Hepatocyte (in vitro differentiated cells): Measurements from ENCODE around the gene DHRS7B. TPM values are rescaled to one million over a fixed set of nuclear protein-coding genes. Genes with fewer than 3 reads are reported as not detected.
A peak's percentile ranks its signal among the peaks of the same experiment; 100 is the strongest.

Experiments used
- DNase-seq: peaks from one replicate; pipeline ENCODE4 v3.0.0-alpha.2; 2016; ENCODE audit warnings: low spot score
- H2AFZ ChIP-seq: fragments of 200-600 bp; sonication (generic); 2 replicates; pipeline ENCODE4 v1.6.0; 2016; ENCODE audit warnings: antibody characterized with exemption, mild to moderate bottlenecking
- H3K27ac ChIP-seq: fragments of 200-600 bp; sonication (generic); 2 replicates; pipeline ENCODE4 v1.5.1; 2016; ENCODE audit warnings: mild to moderate bottlenecking
- H3K27me3 ChIP-seq: fragments of 200-600 bp; sonication (generic); 2 replicates; pipeline ENCODE4 v1.6.1; 2016
- H3K36me3 ChIP-seq: fragments of 200-600 bp; sonication (generic); replicated peaks from 2 replicates; pipeline ENCODE4 v1.5.1; 2016; ENCODE audit warnings: low read depth; ENCODE audit not compliant: insufficient read depth
- H3K4me1 ChIP-seq: fragments of 200-600 bp; sonication (generic); 2 replicates; pipeline ENCODE4 v1.5.1; 2016; ENCODE audit warnings: mild to moderate bottlenecking, moderate library complexity; ENCODE audit not compliant: insufficient read depth
- H3K4me2 ChIP-seq: fragments of 200-600 bp; sonication (generic); 2 replicates; pipeline ENCODE4 v1.6.0; 2016
- H3K4me3 ChIP-seq: fragments of 200-600 bp; sonication (generic); 2 replicates; pipeline ENCODE4 v1.5.1; 2016; ENCODE audit warnings: mild to moderate bottlenecking
- H3K79me2 ChIP-seq: fragments of 200-600 bp; sonication (generic); 2 replicates; pipeline ENCODE4 v1.6.0; 2017; ENCODE audit warnings: mild to moderate bottlenecking
- H3K9me2 ChIP-seq: fragments of 200-600 bp; sonication (generic); replicated peaks from 2 replicates; pipeline ENCODE4 v1.6.0; 2017; ENCODE audit warnings: mild to moderate bottlenecking; ENCODE audit not compliant: insufficient read depth
- H3K9me3 ChIP-seq: fragments of 200-600 bp; sonication (generic); 2 replicates; pipeline ENCODE4 v1.5.1; 2016; ENCODE audit warnings: low read depth, mild to moderate bottlenecking
- H4K20me1 ChIP-seq: fragments of 200-600 bp; sonication (generic); 2 replicates; pipeline ENCODE4 v1.6.0; 2016; ENCODE audit warnings: mild to moderate bottlenecking; ENCODE audit not compliant: insufficient read depth, poor library complexity, severe bottlenecking
- EZH2 ChIP-seq: fragments of 200-600 bp; sonication (generic); IDR thresholded peaks from 2 replicates; pipeline ENCODE4 v1.6.1; 2016; ENCODE audit warnings: antibody characterized with exemption, mild to moderate bottlenecking, borderline replicate concordance
- EZH2phosphoT487 ChIP-seq: fragments of 200-600 bp; sonication (generic); IDR thresholded peaks from one replicate; pipeline ENCODE4 v1.6.1; 2018; ENCODE audit warnings: antibody characterized with exemption, mild to moderate bottlenecking, low read depth, moderate library complexity; ENCODE audit not compliant: unreplicated experiment, severe bottlenecking
- WGBS: methylation state at CpG from one replicate; pipeline ENCODE4 v1.1.6; 2016; ENCODE audit warnings: low lambda C conversion rate; ENCODE audit errors: missing lambda C conversion rate; 5-methylcytosine and 5-hydroxymethylcytosine counted together
- polyA plus RNA-seq: library from polyadenylated mRNA; unstranded; fragments of >200 nt; fragmentation: Nextera tagmentation; extraction: Ambion mirVana; gene quantifications from 2 replicates; pipeline ENCODE4 v1.2.1, GENCODE V29; 2016
- total RNA-seq: library from RNA; depleted of rRNA; stranded (reverse); fragments of >200 nt; gene quantifications from 2 replicates; pipeline ENCODE4 v1.2.3, GENCODE V29; 2014
- TF ChIP-seq, protein P1 (sequence below): fragments of 200-600 bp; sonication (generic); IDR thresholded peaks from 2 replicates; pipeline ENCODE4 v1.5.1; 2016; ENCODE audit warnings: antibody characterized with exemption, mild to moderate bottlenecking; ENCODE audit not compliant: poor library complexity

DHRS7B gene
- total and polyA plus RNA-seq, 2 experiments from 2014 or later, result 34.6 to 46.2 TPM

DNA sequence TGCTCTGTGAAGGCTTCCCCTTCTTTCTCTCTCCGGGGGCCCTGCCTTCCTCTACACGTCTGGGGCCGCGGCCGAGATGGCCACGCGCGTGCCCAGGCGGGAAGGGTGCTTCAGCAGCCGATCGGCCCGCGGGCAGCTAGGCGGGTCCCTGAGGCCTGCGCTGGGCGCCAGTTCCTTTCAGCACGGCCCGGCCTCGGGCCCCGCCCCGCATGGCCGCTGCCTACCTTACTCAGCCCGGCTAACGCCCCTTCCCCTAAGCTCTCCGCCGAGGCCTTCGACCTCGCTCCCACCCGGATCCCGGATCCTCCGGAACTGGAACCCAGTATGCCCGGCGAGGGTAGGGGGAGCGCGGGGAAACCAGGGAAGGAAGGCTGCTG lies 86.9 kb downstream of the DHRS7B start:
- peak overlapping the region; percentile 98 for H3K27ac ChIP-seq
- peak; percentile 75 for DNase-seq
- peaks cover 23% of the 10 kb centered on the region for H3K4me1 ChIP-seq
- peak overlapping the region; percentile 81 for H3K4me3 ChIP-seq
- H3K9me2 ChIP-seq, result no peaks in the 10 kb centered on the region
- TF ChIP-seq EZH2, result no peak
- TF ChIP-seq EZH2phosphoT487, result no peak
- TF ChIP-seq, protein P1, sequence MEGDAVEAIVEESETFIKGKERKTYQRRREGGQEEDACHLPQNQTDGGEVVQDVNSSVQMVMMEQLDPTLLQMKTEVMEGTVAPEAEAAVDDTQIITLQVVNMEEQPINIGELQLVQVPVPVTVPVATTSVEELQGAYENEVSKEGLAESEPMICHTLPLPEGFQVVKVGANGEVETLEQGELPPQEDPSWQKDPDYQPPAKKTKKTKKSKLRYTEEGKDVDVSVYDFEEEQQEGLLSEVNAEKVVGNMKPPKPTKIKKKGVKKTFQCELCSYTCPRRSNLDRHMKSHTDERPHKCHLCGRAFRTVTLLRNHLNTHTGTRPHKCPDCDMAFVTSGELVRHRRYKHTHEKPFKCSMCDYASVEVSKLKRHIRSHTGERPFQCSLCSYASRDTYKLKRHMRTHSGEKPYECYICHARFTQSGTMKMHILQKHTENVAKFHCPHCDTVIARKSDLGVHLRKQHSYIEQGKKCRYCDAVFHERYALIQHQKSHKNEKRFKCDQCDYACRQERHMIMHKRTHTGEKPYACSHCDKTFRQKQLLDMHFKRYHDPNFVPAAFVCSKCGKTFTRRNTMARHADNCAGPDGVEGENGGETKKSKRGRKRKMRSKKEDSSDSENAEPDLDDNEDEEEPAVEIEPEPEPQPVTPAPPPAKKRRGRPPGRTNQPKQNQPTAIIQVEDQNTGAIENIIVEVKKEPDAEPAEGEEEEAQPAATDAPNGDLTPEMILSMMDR, result no peak
- 1% methylated on average over 32 of the region's 35 CpGs for WGBS
- H3K79me2 ChIP-seq, result peaks cover 85% of the 10 kb centered on the region
- H3K4me2 ChIP-seq, result peak overlapping the region; percentile 92
- H3K36me3 ChIP-seq, result no peaks in the 10 kb centered on the region
- H4K20me1 ChIP-seq, result peaks cover 50% of the 10 kb centered on the region
- no peaks in the 10 kb centered on the region for H3K9me3 ChIP-seq
- H2AFZ ChIP-seq, result peak overlapping the region; percentile 60
- no peaks in the 10 kb centered on the region for H3K27me3 ChIP-seq

DNA sequence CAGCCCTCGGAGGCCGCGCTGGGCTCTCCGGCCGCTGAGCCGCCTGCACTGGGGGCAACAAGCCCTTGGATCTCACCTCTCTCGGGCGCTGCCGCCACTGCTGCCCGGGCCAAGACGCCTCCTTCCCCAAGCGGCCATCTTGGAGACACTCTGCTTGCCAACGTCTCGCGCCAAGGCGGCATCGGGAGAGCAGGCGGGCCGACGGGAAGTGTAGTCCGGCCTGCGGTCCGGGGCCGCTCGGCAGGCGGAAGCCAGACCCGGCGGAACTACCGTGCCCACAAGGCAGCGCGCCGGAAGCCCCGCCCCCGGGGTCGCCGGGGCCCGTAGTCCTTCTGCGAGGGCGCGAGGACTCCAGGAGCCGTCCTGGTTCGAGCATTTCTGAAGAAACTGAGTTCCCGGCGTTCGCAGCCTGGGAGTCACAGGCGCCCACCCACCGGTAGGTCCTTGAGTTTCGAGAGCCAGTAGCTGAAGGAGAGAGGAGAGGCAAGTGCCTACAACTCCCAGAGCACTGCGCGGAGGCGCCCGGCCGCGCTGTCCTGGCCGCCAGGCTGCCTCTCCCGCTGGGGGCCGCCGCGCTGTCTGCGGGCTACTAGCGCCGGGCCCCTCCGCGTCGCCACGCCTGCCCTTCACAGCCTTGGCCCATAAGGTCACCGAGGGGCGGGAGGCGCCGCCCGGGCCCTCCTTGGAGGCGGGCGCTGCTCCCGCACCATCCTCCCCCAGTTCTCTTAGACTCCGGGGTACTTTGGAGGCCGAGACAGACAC lies 87.4 kb downstream of the DHRS7B start, which contains the start of gene TMEM11:
TSS of gene TMEM11 (minus strand) at position 147 of the 762 bp plus-strand sequence. CDS start at position 138, 9 bp downstream.
- no peaks in the 10 kb centered on the region for H3K36me3 ChIP-seq
- peaks cover 23% of the 10 kb centered on the region for H3K4me1 ChIP-seq
- WGBS, result under 1% methylated on average over 71 of the region's 76 CpGs
- H3K9me3 ChIP-seq, result no peaks in the 10 kb centered on the region
- peaks cover 85% of the 10 kb centered on the region for H3K79me2 ChIP-seq
- TF ChIP-seq, protein P1, result peak; percentile 10
- TF ChIP-seq EZH2, result no peak
- H2AFZ ChIP-seq, result peak within 1 kb of the TSS; percentile 60
- H3K4me2 ChIP-seq, result peak within 1 kb of the TSS; percentile 94
- H4K20me1 ChIP-seq, result peaks cover 44% of the 10 kb centered on the region
- DNase-seq, result peak; percentile 98
- H3K27ac ChIP-seq, result peak within 1 kb of the TSS; percentile 98
- no peaks in the 10 kb centered on the region for H3K9me2 ChIP-seq
- no peaks in the 10 kb centered on the region for H3K27me3 ChIP-seq
- H3K4me3 ChIP-seq, result peak within 1 kb of the TSS; percentile 81

DNA sequence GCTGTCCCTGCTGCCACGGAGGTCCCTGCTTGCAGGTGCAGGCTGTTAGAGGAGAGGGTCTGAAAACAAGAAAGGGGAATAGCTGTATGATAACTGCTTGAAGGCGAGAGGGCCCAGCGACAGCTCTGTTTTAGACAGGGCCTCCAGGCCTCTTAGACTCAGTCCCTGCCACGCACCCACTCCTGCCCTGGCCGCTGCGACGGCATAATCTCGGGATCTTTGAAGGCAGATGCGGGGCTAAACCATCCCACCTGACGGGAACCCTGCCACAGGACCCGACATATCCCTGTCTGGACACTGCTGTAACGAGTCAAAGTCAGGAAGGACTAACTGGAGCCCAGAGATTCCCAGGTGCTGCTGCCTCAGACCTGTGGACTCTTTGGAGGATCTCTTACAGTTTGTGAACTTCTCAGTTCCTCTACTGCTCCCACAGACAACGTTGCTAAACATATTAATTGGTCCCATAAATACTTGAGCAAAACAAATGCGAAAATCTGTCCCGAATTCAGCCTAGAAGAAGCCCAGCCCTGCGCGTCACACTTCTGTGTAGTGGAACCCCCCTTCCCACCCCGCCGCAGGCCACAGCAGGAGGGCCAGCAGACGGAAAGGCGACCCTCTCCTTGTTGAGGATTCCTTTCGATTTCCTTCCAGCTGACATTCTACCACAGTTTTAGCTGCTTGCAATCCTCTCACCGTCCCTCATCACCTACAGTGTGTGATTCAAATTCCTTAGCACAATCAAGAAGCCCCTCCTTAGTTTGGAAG lies 88.2 kb downstream of the DHRS7B start:
- Histone ChIP-seq H3K9me2 (no peaks in the 10 kb centered on the region), H4K20me1 (peaks cover 36% of the 10 kb centered on the region), H3K4me3 (peak overlapping the region; percentile 74), H3K27ac (peak overlapping the region; percentile 98), H3K4me1 (peaks cover 23% of the 10 kb centered on the region), H3K9me3 (no peaks in the 10 kb centered on the region), H3K79me2 (peaks cover 82% of the 10 kb centered on the region), H2AFZ (peak overlapping the region; percentile 45), H3K36me3 (no peaks in the 10 kb centered on the region), H3K4me2 (peak overlapping the region; percentile 94), H3K27me3 (no peaks in the 10 kb centered on the region)
- peak; percentile 44 for DNase-seq
- no peak for TF ChIP-seq EZH2phosphoT487
- TF ChIP-seq, protein P1, result no peak
- no peak for TF ChIP-seq EZH2
- 18% methylated on average over 23 of the region's 23 CpGs for WGBS
